HepG2 (cell line): ENCODE results near the gene FAM78B. TPM values are rescaled to one million over a fixed set of nuclear protein-coding genes. Genes with fewer than 3 reads are reported as not detected.

ENCODE experiments used
- ATAC-seq: fragments of 200-7000 bp; cut with Tn5 transposase; 3 replicates; pipeline ENCODE4 v1.9.1; 2020; ENCODE audit warnings: mild to moderate bottlenecking, moderate library complexity
- BruUV-seq: library from RNA; stranded (reverse); fragments of 400-500 nt; replicated peaks from 2 replicates; lab custom pipeline; 2021; lab: Mats Ljungman, UMichigan
- CTCF ChIA-PET: fragments of 300-600 bp; formaldehyde crosslinking; extraction: SDS; loops from one replicate; lab custom pipeline; 2021; ENCODE audit warnings: low total read pairs, inconsistent platforms, low intra/inter-chr PET ratio; lab: Yijun Ruan, JAX
- POLR2A ChIA-PET: fragments of 350-600 bp; sonication (Branson Sonifier 250); formaldehyde crosslinking; loops from one replicate; lab custom pipeline; 2020; ENCODE audit warnings: antibody characterized with exemption, inconsistent platforms; lab: Yijun Ruan, JAX
- DNase-seq: peaks from one replicate; pipeline ENCODE4 v3.0.0-alpha.2; 2015; ENCODE audit warnings: low spot score
- FAIRE-seq: peaks from 3 replicates; lab custom pipeline; 2011; peaks lifted over from hg19 to GRCh38; lab: Jason Lieb, UNC
- H2AFZ ChIP-seq: one replicate; pipeline ENCODE4 v1.6.1; 2011; ENCODE audit warnings: low read length, inconsistent platforms
- H3K27ac ChIP-seq: fragments of 300-600 bp; 3 replicates; pipeline ENCODE4 v1.8.0; 2011; ENCODE audit warnings: mixed run types, mild to moderate bottlenecking, mixed read lengths, low read length, inconsistent platforms; ENCODE audit not compliant: insufficient read depth; ENCODE audit errors: extremely low read length
- H3K27me3 ChIP-seq, 2 experiments: fragments of 200-600 bp in 1 of 2; 2 replicates in 1 of 2; 3 replicates in 1 of 2; pipeline versions ENCODE4 v1.6.0 to v1.8.0; 2011; ENCODE audit warnings: low read length in 2 of 2, mild to moderate bottlenecking in 2 of 2, moderate library complexity in 2 of 2, inconsistent platforms in 1 of 2; ENCODE audit not compliant: insufficient read depth in 2 of 2, control insufficient read depth in 1 of 2
- H3K36me3 ChIP-seq, 2 experiments: fragments of 200-600 bp in 1 of 2; replicated peaks in 1 of 2; 2 replicates in 1 of 2; 3 replicates in 1 of 2; pipeline versions ENCODE4 v1.5.1 to v1.8.0; 2011; ENCODE audit warnings: low read length in 2 of 2, inconsistent platforms in 1 of 2; ENCODE audit not compliant: insufficient read depth in 2 of 2, control insufficient read depth in 1 of 2
- H3K4me1 ChIP-seq: 2 replicates; pipeline ENCODE4 v1.5.1; 2012; ENCODE audit warnings: low read length, inconsistent platforms; ENCODE audit not compliant: insufficient read depth
- H3K4me2 ChIP-seq: 2 replicates; pipeline ENCODE4 v1.6.0; 2011; ENCODE audit warnings: low read depth, low read length, inconsistent platforms
- H3K4me3 ChIP-seq, 3 experiments: fragments of 200-600 bp in 1 of 3; sonication (generic), shearing (Covaris generic) in 1 of 3; replicated peaks in 1 of 3; 2 replicates each; pipeline ENCODE4 v1.5.1; 2011 to 2016; ENCODE audit warnings: low read length in 3 of 3, inconsistent platforms in 2 of 3, low read depth in 2 of 3, mild to moderate bottlenecking in 2 of 3, control low read depth in 1 of 3, mixed read lengths in 1 of 3; ENCODE audit not compliant: insufficient read depth in 1 of 3
- H3K79me2 ChIP-seq: one replicate; pipeline ENCODE4 v1.6.1; 2011; ENCODE audit warnings: low read length, inconsistent platforms; ENCODE audit not compliant: insufficient read depth
- H3K9ac ChIP-seq: 2 replicates; pipeline ENCODE4 v1.6.0; 2011; ENCODE audit warnings: mild to moderate bottlenecking, low read depth, low read length, inconsistent platforms; ENCODE audit not compliant: insufficient read depth
- H3K9me3 ChIP-seq: 2 replicates; pipeline ENCODE4 v1.5.1; 2012; ENCODE audit warnings: mild to moderate bottlenecking, low read length
- H4K20me1 ChIP-seq: 2 replicates; pipeline ENCODE4 v1.6.0; 2011; ENCODE audit warnings: inconsistent platforms, mild to moderate bottlenecking, low read length, moderate library complexity; ENCODE audit not compliant: insufficient read depth
- FOXA3 ChIP-seq: IDR thresholded peaks from 2 replicates; pipeline ENCODE4 v1.6.1; 2016; ENCODE audit warnings: missing genetic modification reagents, missing compliant biosample characterization
- GATA4 ChIP-seq: sonication (generic); IDR thresholded peaks from 2 replicates; pipeline ENCODE4 v1.6.1; 2016; ENCODE audit warnings: antibody characterized with exemption, low read depth, borderline replicate concordance
- TARDBP ChIP-seq: sonication (generic); formaldehyde crosslinking; IDR thresholded peaks from 2 replicates; pipeline ENCODE4 v1.8.0; 2022; ENCODE audit warnings: mild to moderate bottlenecking, missing genetic modification reagents
- ZBTB25 ChIP-seq: IDR thresholded peaks from 2 replicates; pipeline ENCODE4 v1.6.1; 2018; ENCODE audit warnings: missing genetic modification reagents
- ZBTB37 ChIP-seq: sonication (generic); formaldehyde crosslinking; IDR thresholded peaks from 2 replicates; pipeline ENCODE4 v1.4.0; 2020; ENCODE audit warnings: mild to moderate bottlenecking, missing genetic modification reagents
- ZFP62 ChIP-seq: sonication (generic); formaldehyde crosslinking; IDR thresholded peaks from 2 replicates; pipeline ENCODE4 v1.4.0; 2020; ENCODE audit warnings: missing genetic modification reagents
- ZNF205 ChIP-seq: IDR thresholded peaks from 2 replicates; pipeline ENCODE4 v1.6.1; 2018; ENCODE audit warnings: missing biosample characterization, missing genetic modification reagents
- ZNF709 ChIP-seq: sonication (generic); formaldehyde crosslinking; IDR thresholded peaks from 2 replicates; pipeline ENCODE4 v1.5.0; 2020; ENCODE audit warnings: mild to moderate bottlenecking, missing genetic modification reagents
- ZSCAN25 ChIP-seq: sonication (generic); formaldehyde crosslinking; IDR thresholded peaks from 2 replicates; pipeline ENCODE4 v1.8.0; 2022; ENCODE audit warnings: mild to moderate bottlenecking, missing genetic modification reagents
- WGBS: methylation state at CpG from one replicate; pipeline ENCODE4 v1.1.6; 2017; ENCODE audit warnings: low lambda C conversion rate; 5-methylcytosine and 5-hydroxymethylcytosine counted together
- in situ Hi-C: cut with HindIII; loops from 2 replicates; pipeline ENCODE4 v1.10.0; 2017; ENCODE audit warnings: low pct_unique_long_range_greater_than_20kb; ENCODE audit not compliant: extremely low pct_ligation_motif_present
- intact Hi-C: fragments of 100-400 bp; cut with micrococcal nuclease; formaldehyde crosslinking; loops from one replicate; pipeline ENCODE4 v1.10.0; 2022; ENCODE audit not compliant: unreplicated experiment
- polyA plus RNA-seq, 8 experiments: library from polyadenylated mRNA; depleted of rRNA in 3 of 8; stranded (reverse) in 7 of 8; unstranded in 1 of 8; fragments of >200 nt; fragmentation: Illumina TruSeq in 4 of 8; extraction: Trizol in 4 of 8; gene quantifications; 2 replicates each; pipeline versions ENCODE4 v1.2.1 to v1.2.3, GENCODE V29; 2011 to 2016; ENCODE audit warnings: low read depth in 4 of 8, missing spikeins in 1 of 8, mixed read lengths in 1 of 8; ENCODE audit not compliant: insufficient read depth in 1 of 8
- total RNA-seq, 5 experiments: library from RNA; depleted of rRNA; stranded (reverse); fragments of >200 nt; fragmentation: Illumina TruSeq; extraction: Trizol; gene quantifications; 2 replicates each; pipeline ENCODE4 v1.2.3, GENCODE V29; 2016; ENCODE audit warnings: low read depth in 1 of 5

The FAM78B gene
- total and polyA plus RNA-seq, 2 of the 13 experiments (the other 11 are each of a cell fraction or from before 2014, with no cell fraction given), result 0.22 to 0.31 TPM

- no peak for FAIRE-seq
Observed at GRCh38 chr1:166039436-166040201, 127.2 kb downstream of the FAM78B start.

More at GRCh38 chr1:166039436-166040201, 127.2 kb downstream of the FAM78B start:
- H3K4me2 ChIP-seq, result no peak overlapping the region
- WGBS, result 6% methylated on average over 9 of the region's 9 CpGs
- no peaks in the 10 kb centered on the region for H4K20me1 ChIP-seq
- no peak overlapping the region for H3K4me3 ChIP-seq
- no peaks in the 10 kb centered on the region for H3K4me1 ChIP-seq
- no peak overlapping the region for H2AFZ ChIP-seq
- CTCF ChIA-PET, result no interaction called here
- no TSS peak for BruUV-seq
- intact Hi-C loops (no loop called here), in situ Hi-C loops (no loop called here)
- H3K79me2 ChIP-seq, result no peaks in the 10 kb centered on the region
- ATAC-seq (no peak), DNase-seq (no peak)
- no peak overlapping the region for H3K27ac ChIP-seq
- H3K36me3 ChIP-seq, result no peaks in the 10 kb centered on the region
- TF ChIP-seq ZSCAN25 (no peak), FOXA3 (CRISPR knock-in tag) (no peak), ZNF709 (CRISPR knock-in tag) (no peak), GATA4 (no peak), TARDBP (CRISPR knock-in tag) (no peak), ZNF205 (CRISPR knock-in tag) (no peak), ZFP62 (CRISPR knock-in tag) (no peak), ZBTB37 (no peak), ZBTB25 (no peak)
- no peak overlapping the region for H3K9ac ChIP-seq
- POLR2A ChIA-PET, result no interaction called here
- no peaks in the 10 kb centered on the region for H3K27me3 ChIP-seq
- no peaks in the 10 kb centered on the region for H3K9me3 ChIP-seq
